Activated CD8-positive, alpha-beta memory T cell treated with anti-CD3 and anti-CD28 coated beads, Interleukin-2, amount 10 ng/mL, durations not matched to agents 7 days and 5 days (primary cell): Measurements from ENCODE around the gene COLEC12. TPM values are rescaled to one million over a fixed set of nuclear protein-coding genes. Genes with fewer than 3 reads are reported as not detected.
"Not testable (repeated sequence)": the region's sequence is repeated elsewhere in the genome, so short reads cannot be mapped to it uniquely, and the experiment has no call there.

ENCODE experiments used
- ATAC-seq: fragments of 150-1000 bp; cut with Tn5 transposase; one replicate; pipeline ENCODE4 v1.10.0; 2021; ENCODE audit warnings: moderate library complexity
- CTCF ChIA-PET: fragments of 350-600 bp; sonication (Branson Sonifier 250); formaldehyde crosslinking; loops from one replicate; lab custom pipeline; 2021; ENCODE audit warnings: antibody characterized with exemption; lab: Charles Lee
- DNase-seq: peaks from one replicate; pipeline ENCODE4 v3.0.0-alpha.2; 2020
- H3K27ac Mint-ChIP-seq: one replicate; pipeline ENCODE4 v1.8.0; 2021; ENCODE audit warnings: mild to moderate bottlenecking, mixed read lengths
- H3K27me3 Mint-ChIP-seq: one replicate; pipeline ENCODE4 v1.8.0; 2021; ENCODE audit warnings: mixed read lengths
- H3K36me3 Mint-ChIP-seq: one replicate; pipeline ENCODE4 v1.8.0; 2021; ENCODE audit warnings: mild to moderate bottlenecking, mixed read lengths
- H3K4me1 Mint-ChIP-seq: one replicate; pipeline ENCODE4 v1.8.0; 2021; ENCODE audit warnings: mixed read lengths
- H3K4me3 Mint-ChIP-seq: one replicate; pipeline ENCODE4 v1.8.0; 2021; ENCODE audit warnings: mild to moderate bottlenecking, moderate library complexity, mixed read lengths
- H3K9me3 Mint-ChIP-seq: one replicate; pipeline ENCODE4 v1.8.0; 2022; ENCODE audit warnings: low read depth, mixed read lengths
- total RNA-seq, 2 experiments: library from RNA; stranded (reverse); gene quantifications; one replicate each; pipeline ENCODE4 v1.2.3, GENCODE V29; 2021

COLEC12 gene
- total RNA-seq, 2 experiments from 2014 or later, result not detected

DNA sequence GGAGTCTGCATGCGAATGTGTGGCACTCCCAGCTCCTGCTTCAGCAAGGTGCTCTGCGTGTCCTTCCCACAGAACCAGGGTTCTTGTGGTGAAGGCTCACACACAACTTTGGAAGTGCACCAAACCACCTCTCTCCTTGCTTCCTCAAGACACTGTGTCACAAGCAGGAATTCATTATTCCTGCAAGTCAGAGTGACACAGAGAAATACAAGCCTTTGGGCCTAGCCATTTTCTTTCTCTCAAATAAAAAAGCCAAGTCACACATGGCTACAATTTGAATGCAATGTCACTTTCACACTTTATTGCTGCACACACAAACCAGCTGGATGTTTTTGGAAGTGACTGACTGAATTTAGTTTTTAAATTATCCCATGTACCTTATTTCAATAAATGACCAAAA lies 202.6 kb downstream of the COLEC12 start:
- CTCF ChIA-PET, result no interaction called here
- no peak for ATAC-seq
- H3K4me3 Mint-ChIP-seq, result no peak overlapping the region

GRCh38 chr18:295756-296490 lies 204.6 kb downstream of the COLEC12 start:
- CTCF ChIA-PET, result interaction anchor here (0.8 kb wide), 1 partner anchor 328 kb away, joined by 3 read pairs; no protein-coding TSS in a partner anchor
- H3K27ac Mint-ChIP-seq, result no peak overlapping the region

More for the DNA sequence above, 202.6 kb downstream of the COLEC12 start:
- Mint-ChIP-seq H3K27me3 (peaks cover 21% of the 10 kb centered on the region), H3K27ac (no peak overlapping the region), H3K4me1 (no peaks in the 10 kb centered on the region), H3K36me3 (no peaks in the 10 kb centered on the region), H3K9me3 (no peaks in the 10 kb centered on the region)
- DNase-seq, result no peak

DNA sequence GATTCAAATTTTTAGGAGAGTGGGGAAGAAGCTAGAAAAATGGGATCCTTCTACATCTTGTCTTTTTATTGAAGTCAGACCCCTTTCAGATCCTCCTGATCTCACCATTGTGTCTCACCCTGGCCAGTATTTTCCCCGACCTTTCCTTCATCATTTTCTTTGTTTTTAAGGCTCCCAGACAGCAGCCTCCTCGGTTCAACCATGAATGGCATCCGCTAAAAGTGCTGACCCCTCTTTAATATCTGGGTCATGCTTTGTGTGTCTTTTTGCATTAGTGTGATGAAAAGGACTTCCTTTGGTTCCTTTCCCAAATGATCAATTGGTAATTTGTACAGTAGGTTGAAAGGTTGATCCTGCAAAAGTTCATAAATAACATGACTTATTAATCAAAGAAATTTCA lies 205.9 kb downstream of the COLEC12 start:
- Mint-ChIP-seq H3K27ac (no peak overlapping the region), H3K36me3 (no peaks in the 10 kb centered on the region), H3K27me3 (peaks cover 24% of the 10 kb centered on the region), H3K9me3 (no peaks in the 10 kb centered on the region), H3K4me3 (no peak overlapping the region), H3K4me1 (no peaks in the 10 kb centered on the region)
- DNase-seq (no peak), ATAC-seq (no peak)
- CTCF ChIA-PET, result no interaction called here

More at GRCh38 chr18:295756-296490, 204.6 kb downstream of the COLEC12 start:
- Mint-ChIP-seq H3K36me3 (no peaks in the 10 kb centered on the region), H3K4me1 (no peaks in the 10 kb centered on the region), H3K27me3 (peaks cover 24% of the 10 kb centered on the region), H3K4me3 (no peak overlapping the region), H3K9me3 (no peaks in the 10 kb centered on the region)
- no peak for ATAC-seq
- DNase-seq, result no peak

- Mint-ChIP-seq H3K4me1 (no peaks in the 10 kb centered on the region), H3K27me3 (peaks cover 24% of the 10 kb centered on the region), H3K4me3 (no peak overlapping the region), H3K9me3 (no peaks in the 10 kb centered on the region), H3K27ac (no peak overlapping the region), H3K36me3 (no peaks in the 10 kb centered on the region)
- DNase-seq, result no peak
- ATAC-seq, result no peak
- CTCF ChIA-PET, result no interaction called here
These were observed 207.0 kb downstream of the COLEC12 start for GRCh38 chr18:293536-293935.

DNA sequence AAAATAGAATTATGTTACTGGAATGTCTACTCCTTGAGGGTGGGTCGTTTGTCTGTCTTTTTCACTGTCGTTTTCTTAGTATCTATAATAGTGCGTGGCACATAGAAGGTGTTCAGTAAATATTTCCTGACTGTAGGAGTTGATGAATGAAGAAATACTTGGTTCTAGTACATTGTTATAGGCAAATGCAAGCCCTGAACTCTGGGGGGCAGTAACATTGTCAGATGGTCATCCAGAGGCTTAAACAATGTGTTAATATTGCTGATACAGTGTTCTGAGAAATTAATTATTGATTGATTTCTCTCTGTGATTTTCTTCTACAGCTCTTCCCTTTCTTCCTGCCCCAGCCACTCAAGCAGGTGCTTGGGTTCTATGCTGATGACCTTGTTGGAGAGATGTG lies 208.2 kb downstream of the COLEC12 start:
- CTCF ChIA-PET, result no interaction called here
- no peak overlapping the region for H3K27ac Mint-ChIP-seq
- no peaks in the 10 kb centered on the region for H3K4me1 Mint-ChIP-seq
- no peak overlapping the region for H3K4me3 Mint-ChIP-seq
- no peaks in the 10 kb centered on the region for H3K36me3 Mint-ChIP-seq
- DNase-seq, result no peak
- H3K27me3 Mint-ChIP-seq, result peaks cover 26% of the 10 kb centered on the region
- ATAC-seq, result no peak
- no peaks in the 10 kb centered on the region for H3K9me3 Mint-ChIP-seq

DNA sequence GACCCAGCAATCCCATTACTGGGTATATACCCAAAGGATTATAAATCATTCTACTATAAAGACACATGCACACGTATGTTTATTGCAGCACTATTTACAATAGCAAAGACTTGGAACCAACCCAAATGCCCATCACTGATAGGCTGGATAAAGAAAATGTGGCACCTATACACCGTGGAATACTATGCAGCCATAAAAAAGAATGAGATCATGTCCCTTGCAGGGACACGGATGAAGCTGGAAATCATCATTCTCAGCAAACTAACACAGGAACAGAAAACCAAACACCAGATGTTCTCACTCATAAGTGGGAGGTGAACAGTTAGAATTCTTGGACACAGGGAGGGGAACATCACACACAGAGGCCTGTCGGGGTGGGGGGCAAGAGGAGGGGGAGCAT lies 210.5 kb downstream of the COLEC12 start:
- peaks cover 27% of the 10 kb centered on the region for H3K27me3 Mint-ChIP-seq
- CTCF ChIA-PET, H3K4me3 Mint-ChIP-seq, H3K9me3 Mint-ChIP-seq, H3K36me3 Mint-ChIP-seq, H3K4me1 Mint-ChIP-seq, ATAC-seq, H3K27ac Mint-ChIP-seq, DNase-seq: not testable (repeated sequence)

DNA sequence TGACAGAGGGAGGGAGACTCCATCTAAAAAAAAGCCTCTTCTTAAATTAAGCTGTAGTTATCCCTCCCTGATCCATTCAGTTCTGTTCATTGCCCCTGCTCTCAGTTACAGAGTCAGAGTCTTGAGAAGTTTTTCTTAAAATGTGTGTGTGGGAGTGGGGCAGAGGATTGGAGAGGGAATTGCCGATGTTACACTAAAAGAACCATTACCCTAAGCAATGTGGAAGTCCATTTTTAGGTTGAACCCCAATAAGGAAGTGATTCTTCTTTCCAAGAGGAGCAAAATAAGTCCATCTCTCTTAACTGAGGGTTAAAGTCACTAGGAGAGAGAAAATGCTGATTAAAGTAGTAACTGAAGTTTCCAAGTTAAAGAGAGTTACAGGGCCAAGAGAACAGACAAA lies 211.5 kb downstream of the COLEC12 start:
- no peak for DNase-seq
- peaks cover 2% of the 10 kb centered on the region for H3K4me1 Mint-ChIP-seq
- peaks cover 23% of the 10 kb centered on the region for H3K27me3 Mint-ChIP-seq
- H3K9me3 Mint-ChIP-seq, result no peaks in the 10 kb centered on the region
- H3K27ac Mint-ChIP-seq, result no peak overlapping the region
- CTCF ChIA-PET, result no interaction called here
- no peak overlapping the region for H3K4me3 Mint-ChIP-seq
- no peak for ATAC-seq
- H3K36me3 Mint-ChIP-seq, result no peaks in the 10 kb centered on the region

DNA sequence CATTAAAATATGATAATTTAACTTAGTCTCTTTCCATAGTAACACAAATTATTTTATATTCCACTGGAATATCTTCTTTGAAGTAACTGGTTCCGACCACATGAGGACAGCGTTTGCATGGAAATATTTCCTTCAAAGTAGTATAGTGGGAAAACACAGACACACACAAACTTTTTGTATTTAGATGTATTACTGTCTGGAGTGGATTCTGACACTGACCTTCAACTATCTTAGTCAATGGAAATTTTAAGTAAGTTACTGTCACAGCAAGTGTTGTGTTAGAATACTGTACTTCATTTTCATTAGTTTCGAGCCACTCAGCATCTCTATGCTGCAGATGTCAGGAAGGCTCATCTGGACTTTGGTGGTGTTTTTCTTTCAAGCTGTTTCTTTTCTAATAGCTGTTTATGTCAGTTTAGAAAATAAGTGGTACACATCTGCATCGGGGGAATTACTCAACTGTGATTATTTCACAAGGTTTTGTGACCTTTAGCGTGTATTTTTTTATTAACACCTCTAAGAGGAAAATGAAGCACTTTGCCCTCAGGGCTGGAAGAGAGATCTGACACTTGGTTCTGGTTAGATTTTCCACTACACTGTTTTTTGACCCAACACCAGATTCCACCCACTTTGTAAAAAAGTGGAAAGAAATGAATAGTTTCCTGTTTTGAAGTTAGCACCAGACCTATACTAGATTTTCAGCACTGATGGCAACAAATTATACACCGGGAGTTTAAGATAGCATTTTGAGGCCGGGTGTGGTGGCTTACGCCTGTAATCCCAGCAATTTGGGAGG lies 213.8 kb downstream of the COLEC12 start:
- H3K4me1 Mint-ChIP-seq, result peaks cover 2% of the 10 kb centered on the region
- H3K36me3 Mint-ChIP-seq, result no peaks in the 10 kb centered on the region
- H3K4me3 Mint-ChIP-seq, result no peak overlapping the region
- no peak overlapping the region for H3K27ac Mint-ChIP-seq
- no peak for DNase-seq
- no peaks in the 10 kb centered on the region for H3K9me3 Mint-ChIP-seq
- no peak for ATAC-seq
- peaks cover 19% of the 10 kb centered on the region for H3K27me3 Mint-ChIP-seq
- CTCF ChIA-PET, result no interaction called here

- no peak overlapping the region for H3K27ac Mint-ChIP-seq
These were observed 214.7 kb downstream of the COLEC12 start for GRCh38 chr18:285817-286216.

GRCh38 chr18:275486-275885 lies 225.0 kb downstream of the COLEC12 start:
- Mint-ChIP-seq H3K27ac (no peak overlapping the region), H3K4me3 (no peak overlapping the region), H3K9me3 (no peaks in the 10 kb centered on the region), H3K36me3 (no peaks in the 10 kb centered on the region), H3K4me1 (no peaks in the 10 kb centered on the region), H3K27me3 (peaks cover 10% of the 10 kb centered on the region)
- CTCF ChIA-PET, result no interaction called here
- DNase-seq (no peak), ATAC-seq (no peak)

More at GRCh38 chr18:285817-286216, 214.7 kb downstream of the COLEC12 start:
- DNase-seq, result no peak
- Mint-ChIP-seq H3K4me1 (peaks cover 2% of the 10 kb centered on the region), H3K27me3 (peaks cover 21% of the 10 kb centered on the region), H3K4me3 (no peak overlapping the region), H3K9me3 (no peaks in the 10 kb centered on the region), H3K36me3 (no peaks in the 10 kb centered on the region)
- no peak for ATAC-seq
- CTCF ChIA-PET, result no interaction called here

DNA sequence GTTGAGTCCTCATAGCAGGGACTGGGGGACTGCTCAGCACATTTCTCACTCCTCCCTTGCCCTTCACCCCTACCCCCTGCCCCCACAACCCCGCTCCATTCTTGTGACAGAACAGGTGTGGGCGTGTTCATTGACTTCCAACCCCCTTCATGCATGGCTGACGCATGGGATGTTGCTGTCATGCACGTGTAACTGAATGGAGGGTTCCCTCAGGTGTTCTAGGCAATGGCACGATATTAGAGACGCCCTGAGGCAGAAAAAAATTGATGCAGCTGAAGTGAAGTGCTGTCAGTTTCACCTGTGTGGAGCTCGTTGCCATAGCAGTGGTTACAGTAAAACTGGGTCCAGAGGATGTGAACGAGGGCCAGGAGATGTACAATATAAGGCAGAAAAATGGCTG lies 226.2 kb downstream of the COLEC12 start:
- Mint-ChIP-seq H3K4me1 (peaks cover 6% of the 10 kb centered on the region), H3K9me3 (no peaks in the 10 kb centered on the region), H3K27me3 (peaks cover 5% of the 10 kb centered on the region), H3K36me3 (no peaks in the 10 kb centered on the region), H3K4me3 (no peak overlapping the region), H3K27ac (no peak overlapping the region)
- DNase-seq (no peak), ATAC-seq (no peak)
- CTCF ChIA-PET, result no interaction called here

GRCh38 chr18:273525-273924 lies 227.0 kb downstream of the COLEC12 start:
- no peak overlapping the region for H3K27ac Mint-ChIP-seq
- H3K9me3 Mint-ChIP-seq, result no peaks in the 10 kb centered on the region
- DNase-seq, result no peak
- CTCF ChIA-PET, result no interaction called here
- peaks cover 5% of the 10 kb centered on the region for H3K27me3 Mint-ChIP-seq
- no peak overlapping the region for H3K4me3 Mint-ChIP-seq
- no peak for ATAC-seq
- H3K36me3 Mint-ChIP-seq, result no peaks in the 10 kb centered on the region
- H3K4me1 Mint-ChIP-seq, result peaks cover 12% of the 10 kb centered on the region

- H3K9me3 Mint-ChIP-seq, result no peaks in the 10 kb centered on the region
- H3K4me1 Mint-ChIP-seq, result peaks cover 12% of the 10 kb centered on the region
- no peak overlapping the region for H3K27ac Mint-ChIP-seq
- no peaks in the 10 kb centered on the region for H3K36me3 Mint-ChIP-seq
- no peak overlapping the region for H3K4me3 Mint-ChIP-seq
- no peak for ATAC-seq
- CTCF ChIA-PET, result no interaction called here
- no peak for DNase-seq
- H3K27me3 Mint-ChIP-seq, result peaks cover 5% of the 10 kb centered on the region
These were observed 227.9 kb downstream of the COLEC12 start for GRCh38 chr18:272650-273049.
